Upper lobe of left lung (tissue), 6 donors: ENCODE results near the gene UBE3A. TPM values are rescaled to one million over a fixed set of nuclear protein-coding genes. Genes with fewer than 3 reads are reported as not detected.

Experiments
- ATAC-seq, 2 donors: fragments of 200-7000 bp; cut with Tn5 transposase; one replicate each; pipeline ENCODE4 v1.9.1; 2022; ENCODE audit warnings: mild to moderate bottlenecking in 2 of 2, moderate library complexity in 2 of 2; ENCODE audit not compliant: low FRiP score in 2 of 2
- DNase-seq, 2 donors: peaks; one replicate each; pipeline ENCODE4 v3.0.0-alpha.2; 2019 to 2020
- H3K27ac ChIP-seq, 4 donors: fragments of 200-600 bp; sonication (generic); one replicate each; pipeline ENCODE4 v1.5.1; 2016 to 2019
- H3K27me3 ChIP-seq, 4 donors: fragments of 200-600 bp; sonication (generic); one replicate each; pipeline ENCODE4 v1.5.1; 2017 to 2019
- H3K36me3 ChIP-seq, 4 donors: fragments of 200-600 bp; sonication (generic); one replicate each; pipeline ENCODE4 v1.5.1; 2016 to 2019
- H3K4me1 ChIP-seq, 4 donors: fragments of 200-600 bp; sonication (generic); one replicate each; pipeline ENCODE4 v1.5.1; 2018 to 2019
- H3K4me3 ChIP-seq, 4 donors: fragments of 200-600 bp; sonication (generic); one replicate each; pipeline ENCODE4 v1.5.1; 2017 to 2019; ENCODE audit warnings: mild to moderate bottlenecking in 2 of 4, moderate library complexity in 1 of 4
- H3K9me3 ChIP-seq, 4 donors: fragments of 200-600 bp; sonication (generic); one replicate each; pipeline ENCODE4 v1.5.1; 2018 to 2019
- CTCF ChIP-seq, 6 experiments: fragments of 450-650 bp in 4 of 6; fragments of 200-600 bp in 2 of 6; sonication (generic) in 2 of 6; IDR thresholded peaks; one replicate each; pipeline ENCODE4 v1.5.1; 2016 to 2019; ENCODE audit warnings: antibody characterized with exemption in 6 of 6
- EP300 ChIP-seq, 4 donors: sonication (generic); formaldehyde crosslinking; IDR thresholded peaks; one replicate each; pipeline ENCODE4 v1.5.1; 2017; ENCODE audit warnings: antibody characterized with exemption in 4 of 4, control low read depth in 2 of 4
- POLR2A ChIP-seq, 4 donors: fragments of 450-650 bp; IDR thresholded peaks; one replicate each; pipeline ENCODE4 v1.5.1; 2016 to 2017; ENCODE audit warnings: antibody characterized with exemption in 4 of 4, mild to moderate bottlenecking in 2 of 4
- POLR2AphosphoS5 ChIP-seq, 2 donors: sonication (generic); formaldehyde crosslinking; IDR thresholded peaks; one replicate each; pipeline ENCODE4 v1.5.1; 2017; ENCODE audit warnings: antibody characterized with exemption in 2 of 2
- WGBS, 2 donors: methylation state at CpG; one replicate each; pipeline ENCODE4 v1.1.5; 2017 to 2018; 5-methylcytosine and 5-hydroxymethylcytosine counted together
- total RNA-seq, 6 donors: library from RNA; depleted of rRNA in 4 of 6; stranded (reverse); fragments of >200 nt in 4 of 6; gene quantifications; one replicate each; pipeline versions ENCODE4 v1.1.0 to v1.2.1, GENCODE V29; 2016 to 2021
- donor health status: DM: no; HTN: no; CAD: no; lungs with moderate emphysema.
- donor health status: DM: no; HTN: yes; CAD: no; lungs with severe emphysema.

The UBE3A gene
- total RNA-seq, 6 donors from 2014 or later = 32.3 to 136 (median 87.8) TPM

GRCh38 chr15:25368850-25369249 lies 70.0 kb downstream of the UBE3A start:
- 93 to 100% methylated on average over 1 of the region's 1 CpG for WGBS, 2 donors
- DNase-seq (no peak), ATAC-seq (no peak)
- Histone ChIP-seq H3K27me3 (no peaks in the 10 kb centered on the region), H3K4me1 (peaks cover 0 to 7% (median 1%) of the 10 kb centered on the region in 4 donors), H3K9me3 (peaks cover 0 to 3% (median 0%) of the 10 kb centered on the region in 4 donors), H3K4me3 (no peak overlapping the region), H3K27ac (no peak overlapping the region), H3K36me3 (peaks cover 10 to 32% (median 23%) of the 10 kb centered on the region in 4 donors)
- no peak for TF ChIP-seq CTCF (IDR thresholded peaks at IDR 0.05)
- TF ChIP-seq POLR2AphosphoS5 (IDR thresholded peaks at IDR 0.05) = no peak
- no peak for TF ChIP-seq POLR2A (IDR thresholded peaks at IDR 0.05)
- TF ChIP-seq EP300 (IDR thresholded peaks at IDR 0.05) = no peak

GRCh38 chr15:25366058-25366457 lies 72.8 kb downstream of the UBE3A start:
- WGBS, 2 donors = 73 to 90% methylated on average over 1 of the region's 1 CpG
- no peak for ATAC-seq

GRCh38 chr15:25362545-25362944 lies 76.3 kb downstream of the UBE3A start:
- H3K4me3 ChIP-seq = no peak overlapping the region
- no peaks in the 10 kb centered on the region for H3K9me3 ChIP-seq
- no peaks in the 10 kb centered on the region for H3K27me3 ChIP-seq
- H3K36me3 ChIP-seq = peaks cover 0 to 27% (median 12%) of the 10 kb centered on the region in 4 donors
- no peak overlapping the region for H3K27ac ChIP-seq
- no peak for TF ChIP-seq CTCF (IDR thresholded peaks at IDR 0.05)
- no peak for TF ChIP-seq POLR2AphosphoS5 (IDR thresholded peaks at IDR 0.05)
- TF ChIP-seq POLR2A (IDR thresholded peaks at IDR 0.05) = no peak
- no peak for TF ChIP-seq EP300 (IDR thresholded peaks at IDR 0.05)
- WGBS, 2 donors = 74 to 91% methylated on average over 1 of the region's 1 CpG
- ATAC-seq (no peak), DNase-seq (no peak)
- H3K4me1 ChIP-seq = peaks cover 0 to 4% (median 0%) of the 10 kb centered on the region in 4 donors

More at GRCh38 chr15:25366058-25366457, 72.8 kb downstream of the UBE3A start:
- H3K27me3 ChIP-seq = no peaks in the 10 kb centered on the region
- H3K27ac ChIP-seq = no peak overlapping the region
- no peaks in the 10 kb centered on the region for H3K4me1 ChIP-seq
- TF ChIP-seq CTCF (IDR thresholded peaks at IDR 0.05) = no peak
- TF ChIP-seq POLR2A (IDR thresholded peaks at IDR 0.05) = no peak
- TF ChIP-seq EP300 (IDR thresholded peaks at IDR 0.05) = no peak
- TF ChIP-seq POLR2AphosphoS5 (IDR thresholded peaks at IDR 0.05) = no peak
- H3K9me3 ChIP-seq = no peaks in the 10 kb centered on the region
- no peak overlapping the region for H3K4me3 ChIP-seq
- peaks cover 1 to 21% (median 8%) of the 10 kb centered on the region in 4 donors for H3K36me3 ChIP-seq
- no peak for DNase-seq

- no peak for TF ChIP-seq EP300 (IDR thresholded peaks at IDR 0.05)
- no peak for TF ChIP-seq POLR2AphosphoS5 (IDR thresholded peaks at IDR 0.05)
- no peak for TF ChIP-seq CTCF (IDR thresholded peaks at IDR 0.05)
- no peak for TF ChIP-seq POLR2A (IDR thresholded peaks at IDR 0.05)
- H3K36me3 ChIP-seq = peaks cover 3 to 43% (median 15%) of the 10 kb centered on the region in 4 donors
- ATAC-seq (no peak), DNase-seq (no peak)
- no peaks in the 10 kb centered on the region for H3K4me1 ChIP-seq
- peaks cover 0 to 24% (median 10%) of the 10 kb centered on the region in 4 donors for H3K9me3 ChIP-seq
- H3K4me3 ChIP-seq = no peak overlapping the region
- H3K27ac ChIP-seq = no peak overlapping the region
- WGBS, 2 donors = 97 to 99% methylated on average over 2 of the region's 2 CpGs
- no peaks in the 10 kb centered on the region for H3K27me3 ChIP-seq
Observed at GRCh38 chr15:25347707-25348106, 91.1 kb downstream of the UBE3A start.

- Histone ChIP-seq H3K27me3 (no peaks in the 10 kb centered on the region), H3K9me3 (peaks cover 0 to 24% (median 8%) of the 10 kb centered on the region in 4 donors), H3K27ac (no peak overlapping the region), H3K36me3 (peaks cover 1 to 35% (median 9%) of the 10 kb centered on the region in 4 donors), H3K4me3 (no peak overlapping the region), H3K4me1 (no peaks in the 10 kb centered on the region)
- no peak for ATAC-seq
- TF ChIP-seq CTCF (IDR thresholded peaks at IDR 0.05) (no peak), EP300 (IDR thresholded peaks at IDR 0.05) (no peak), POLR2AphosphoS5 (IDR thresholded peaks at IDR 0.05) (no peak), POLR2A (IDR thresholded peaks at IDR 0.05) (no peak)
- no peak for DNase-seq
- 94 to 98% methylated on average over 3 of the region's 3 CpGs for WGBS, 2 donors
Observed at GRCh38 chr15:25346371-25346770, 92.5 kb downstream of the UBE3A start.
